ENCODE data around the gene GAB4.
"Not testable (repeated sequence)": the region's sequence is repeated elsewhere in the genome, so short reads cannot be mapped to it uniquely, and the experiment has no call there.

- not testable (repeated sequence) for TF ChIP-seq MYC (IDR thresholded peaks at IDR 0.05; ENCODE audit: low read depth, low read length)
- TF ChIP-seq, protein P1, sequence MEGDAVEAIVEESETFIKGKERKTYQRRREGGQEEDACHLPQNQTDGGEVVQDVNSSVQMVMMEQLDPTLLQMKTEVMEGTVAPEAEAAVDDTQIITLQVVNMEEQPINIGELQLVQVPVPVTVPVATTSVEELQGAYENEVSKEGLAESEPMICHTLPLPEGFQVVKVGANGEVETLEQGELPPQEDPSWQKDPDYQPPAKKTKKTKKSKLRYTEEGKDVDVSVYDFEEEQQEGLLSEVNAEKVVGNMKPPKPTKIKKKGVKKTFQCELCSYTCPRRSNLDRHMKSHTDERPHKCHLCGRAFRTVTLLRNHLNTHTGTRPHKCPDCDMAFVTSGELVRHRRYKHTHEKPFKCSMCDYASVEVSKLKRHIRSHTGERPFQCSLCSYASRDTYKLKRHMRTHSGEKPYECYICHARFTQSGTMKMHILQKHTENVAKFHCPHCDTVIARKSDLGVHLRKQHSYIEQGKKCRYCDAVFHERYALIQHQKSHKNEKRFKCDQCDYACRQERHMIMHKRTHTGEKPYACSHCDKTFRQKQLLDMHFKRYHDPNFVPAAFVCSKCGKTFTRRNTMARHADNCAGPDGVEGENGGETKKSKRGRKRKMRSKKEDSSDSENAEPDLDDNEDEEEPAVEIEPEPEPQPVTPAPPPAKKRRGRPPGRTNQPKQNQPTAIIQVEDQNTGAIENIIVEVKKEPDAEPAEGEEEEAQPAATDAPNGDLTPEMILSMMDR (IDR thresholded peaks at IDR 0.05; ENCODE audit: low read depth, low read length): not testable (repeated sequence)
These were observed 93.1 kb downstream of the GAB4 start for GRCh38 chr22:16914911-16915310.
